GM19240 (cell line): ENCODE results near the gene CHRM2.

Experiments
- DNase-seq: peaks from one replicate; pipeline ENCODE4 v3.0.0; 2011; ENCODE audit warnings: low spot score; ENCODE audit not compliant: insufficient read length

Gene CHRM2

DNA sequence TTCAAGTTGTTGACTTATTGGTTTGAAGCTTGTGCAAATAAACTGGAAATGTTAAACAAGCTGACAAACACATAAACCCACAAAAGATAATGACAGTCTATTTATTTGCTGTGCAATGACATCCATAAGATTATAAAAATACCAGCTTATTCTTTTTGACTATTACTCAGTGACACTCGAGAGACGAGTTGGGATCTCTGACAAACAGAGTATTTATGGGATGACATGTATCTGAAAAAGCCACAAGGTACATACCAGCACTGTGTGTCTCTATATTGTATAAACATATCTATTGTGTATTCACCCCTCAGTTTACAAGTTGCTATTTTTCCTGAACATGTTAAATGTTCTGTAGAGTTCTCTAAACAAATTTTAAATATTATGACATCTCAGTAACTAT lies 88.9 kb downstream of the CHRM2 start:
- DNase-seq, result no peak

DNA sequence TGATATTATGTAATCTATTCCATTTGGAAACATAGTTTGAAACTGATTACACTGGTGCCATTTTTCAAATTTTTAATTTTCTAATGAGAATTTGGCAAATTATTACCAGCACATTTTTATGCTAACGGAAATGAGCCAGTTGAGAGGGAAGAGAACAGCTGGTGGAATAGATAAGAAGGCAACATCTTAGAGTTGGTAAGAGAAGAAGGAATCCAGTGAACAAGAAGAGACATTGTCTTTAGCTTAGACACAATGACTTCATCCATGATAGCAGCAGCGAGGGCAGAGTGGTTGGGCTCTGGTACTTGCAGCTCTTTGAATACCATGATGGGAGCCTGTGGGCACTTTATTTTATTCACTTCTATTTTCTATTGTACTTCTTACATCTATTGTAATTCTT lies 89.6 kb downstream of the CHRM2 start:
- DNase-seq, result no peak

GRCh38 chr7:136964347-136964746 lies 95.9 kb downstream of the CHRM2 start:
- DNase-seq, result no peak

DNA sequence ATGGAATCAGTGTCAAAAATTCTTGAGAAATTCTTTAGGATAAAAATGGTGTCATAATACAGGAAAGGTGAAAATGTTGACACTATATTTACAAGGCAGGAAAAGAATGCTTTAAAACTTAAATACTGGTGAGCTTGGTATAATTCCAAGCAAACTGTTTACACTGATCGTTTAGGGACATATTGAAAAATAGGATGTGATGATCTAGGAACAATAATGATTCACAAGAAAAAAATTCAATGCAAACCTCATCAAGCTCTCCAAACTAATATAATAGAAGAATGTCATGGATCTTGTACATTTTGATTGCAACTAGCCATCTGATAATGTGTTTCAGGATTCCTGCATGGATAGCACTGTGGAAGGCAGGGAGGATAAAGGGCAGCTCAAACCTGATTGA lies 98.4 kb downstream of the CHRM2 start:
- DNase-seq, result no peak

- no peak for DNase-seq
Measured at GRCh38 chr7:136969761-136970160, 101.3 kb downstream of the CHRM2 start.

GRCh38 chr7:136971776-136972175 lies 103.3 kb downstream of the CHRM2 start:
- DNase-seq, result no peak

DNA sequence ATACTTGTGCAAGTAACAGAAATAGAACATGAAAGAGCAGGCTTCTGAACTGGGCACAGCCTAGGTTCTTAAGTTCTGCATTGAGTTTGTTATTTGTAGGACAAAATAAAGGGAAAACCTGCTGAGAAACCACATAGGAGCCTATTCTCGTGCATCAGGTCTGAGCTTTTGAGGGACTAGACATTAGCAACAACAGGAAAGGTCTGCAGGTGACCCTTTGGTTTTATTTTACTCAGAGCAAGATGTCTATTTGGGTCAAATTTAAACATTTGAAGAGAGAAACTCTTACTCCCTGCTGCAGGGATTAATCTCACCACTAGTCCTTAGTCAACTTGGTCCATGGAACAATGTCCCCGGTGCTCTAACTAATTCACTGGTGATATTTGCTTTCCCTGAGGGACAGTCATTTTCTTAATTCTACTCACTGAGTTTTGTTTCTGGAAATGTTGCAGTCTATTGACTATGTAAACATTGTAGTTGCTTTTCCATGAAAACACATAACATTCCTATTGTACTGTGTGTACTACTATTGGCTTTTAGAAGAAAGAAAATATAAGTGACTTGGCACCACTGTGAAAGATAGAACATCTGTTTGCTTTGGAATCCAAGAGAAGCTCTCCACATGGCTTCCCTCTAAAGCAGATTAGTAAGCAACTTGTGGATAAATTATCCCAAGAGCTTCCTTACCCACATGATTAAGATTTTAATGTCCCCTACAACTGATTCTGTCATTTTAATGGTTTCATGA lies 108.2 kb downstream of the CHRM2 start:
- DNase-seq, result no peak

DNA sequence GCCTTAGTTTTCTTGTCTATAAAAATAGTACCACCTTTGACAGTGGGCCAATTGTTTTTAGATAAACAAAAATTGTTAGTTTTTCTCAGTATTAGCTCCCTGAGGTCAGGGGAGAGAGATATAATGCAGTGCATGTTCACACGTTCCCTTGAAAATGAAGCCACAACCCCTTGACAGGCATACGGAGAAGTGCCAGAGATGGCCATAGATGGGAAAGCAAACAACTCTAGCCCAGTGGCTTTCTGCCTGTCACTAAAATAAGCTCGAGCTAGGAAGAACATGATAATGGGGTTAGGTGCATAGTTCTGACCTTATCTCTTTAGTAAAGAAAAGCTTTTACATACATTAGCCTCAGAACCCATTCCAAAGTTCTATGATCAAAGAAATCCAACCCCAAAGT lies 124.9 kb downstream of the CHRM2 start:
- DNase-seq, result no peak

DNA sequence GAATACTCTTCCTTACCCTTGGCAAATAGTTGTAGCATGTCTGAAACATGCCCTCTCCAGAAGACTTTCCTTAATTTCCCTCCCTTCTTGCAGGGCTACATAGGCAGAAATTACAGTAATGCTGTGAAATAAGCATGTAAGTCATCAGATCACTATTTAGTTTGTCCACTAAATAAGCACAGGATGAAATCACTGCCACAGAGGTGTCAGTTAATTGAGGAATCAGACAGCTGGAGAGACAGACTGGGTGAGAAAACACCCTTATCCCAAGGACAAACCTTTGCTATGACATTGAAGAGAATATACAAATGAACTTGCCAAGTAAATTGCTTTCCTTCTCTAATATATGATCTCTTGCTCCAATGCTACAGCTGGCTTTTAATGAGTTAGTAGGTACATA lies 129.3 kb downstream of the CHRM2 start:
- DNase-seq, result no peak

DNA sequence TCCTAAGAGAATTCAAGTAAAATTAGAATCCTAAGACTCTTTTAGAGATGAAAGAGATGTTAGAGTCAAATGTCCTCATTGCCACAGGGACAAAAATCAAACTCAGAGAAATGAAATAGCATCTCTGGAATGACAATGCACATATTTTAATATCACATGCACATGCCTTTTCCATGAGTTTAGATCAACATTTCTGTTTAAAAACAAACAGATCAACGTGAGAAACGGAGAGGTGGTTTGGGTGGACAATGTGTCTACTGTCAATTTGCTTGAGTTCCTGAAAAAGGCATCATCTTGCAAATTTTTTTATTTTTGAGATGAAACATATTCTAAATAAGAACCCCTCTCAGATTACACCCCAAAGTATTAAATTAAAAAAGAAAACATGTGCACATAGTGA lies 130.0 kb downstream of the CHRM2 start:
- DNase-seq, result no peak

GRCh38 chr7:137000621-137001020 lies 132.2 kb downstream of the CHRM2 start:
- no peak for DNase-seq

DNA sequence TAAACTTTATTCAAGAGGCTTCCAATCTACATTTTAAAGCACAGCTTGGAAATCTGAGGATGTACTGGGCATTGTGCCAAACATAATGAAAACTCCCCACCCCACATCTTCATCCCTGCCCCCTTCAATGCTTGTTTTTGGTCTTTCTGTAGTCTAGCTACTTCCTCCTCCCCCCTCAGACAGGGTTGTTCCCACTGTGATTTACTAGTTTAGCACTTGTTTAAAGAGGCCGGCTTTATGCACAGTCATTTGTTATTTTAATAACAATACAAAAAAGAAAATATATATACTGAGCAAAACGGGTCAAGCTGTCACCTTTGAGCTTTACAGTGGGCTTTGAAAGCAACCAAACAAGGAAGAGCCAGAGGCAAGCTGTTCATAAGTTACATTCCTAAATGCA lies 132.6 kb downstream of the CHRM2 start:
- DNase-seq, result no peak

DNA sequence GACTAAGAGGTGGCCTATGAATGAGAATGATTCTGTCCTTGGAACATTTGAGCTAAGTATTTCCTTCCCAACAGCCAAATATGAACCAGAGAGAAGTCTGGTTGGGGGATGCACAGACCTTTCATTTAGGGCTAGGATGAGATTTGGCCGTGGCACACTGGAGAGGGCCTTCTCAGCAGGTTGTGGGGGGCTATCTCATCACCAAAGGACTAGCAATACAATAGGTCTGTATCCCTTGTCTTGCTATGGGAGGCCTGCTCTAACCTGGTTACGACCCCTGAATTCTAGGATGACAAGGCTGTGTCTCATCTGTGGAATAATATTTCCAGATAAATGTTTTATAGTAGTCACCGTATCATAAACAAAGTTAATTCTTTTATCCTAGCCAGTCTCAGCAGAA lies 133.0 kb downstream of the CHRM2 start:
- no peak for DNase-seq

DNA sequence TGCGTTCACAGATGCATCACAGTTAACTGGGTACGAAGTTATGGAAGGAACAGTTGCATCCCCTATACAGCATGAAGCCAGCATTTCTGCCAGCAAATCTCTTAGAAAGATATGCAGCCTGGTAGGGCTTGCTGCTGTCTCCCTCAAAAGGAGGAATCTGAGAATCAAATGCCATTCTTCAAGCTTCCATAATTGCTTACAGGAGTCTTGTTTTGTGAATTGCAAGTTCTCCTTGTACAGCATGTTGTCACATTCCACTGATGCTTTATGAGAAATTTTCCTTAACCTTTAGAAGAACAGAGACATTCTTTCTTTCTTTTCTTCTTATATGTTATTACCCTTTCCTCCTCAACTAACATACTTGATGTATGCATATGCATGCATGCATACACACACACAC lies 134.6 kb downstream of the CHRM2 start:
- no peak for DNase-seq

DNA sequence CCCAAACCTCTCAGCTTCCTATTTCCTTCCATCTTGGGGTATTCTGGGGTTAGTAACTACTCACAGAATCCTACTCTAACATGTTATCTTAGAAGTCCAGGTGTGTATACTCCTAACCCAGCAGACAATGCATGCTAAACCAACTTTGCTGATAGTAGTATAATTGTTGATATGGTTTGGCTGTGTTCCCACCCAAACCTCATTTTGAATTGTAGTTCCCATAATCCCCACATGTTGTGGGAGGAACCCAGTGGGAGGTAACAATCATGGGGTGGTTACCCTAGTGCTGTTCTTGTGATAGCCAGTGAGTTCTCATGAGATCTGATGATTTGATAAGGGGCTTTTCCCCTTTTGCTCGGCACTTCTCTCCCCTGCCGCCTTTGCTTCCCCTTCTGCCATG lies 135.1 kb downstream of the CHRM2 start:
- no peak for DNase-seq

DNA sequence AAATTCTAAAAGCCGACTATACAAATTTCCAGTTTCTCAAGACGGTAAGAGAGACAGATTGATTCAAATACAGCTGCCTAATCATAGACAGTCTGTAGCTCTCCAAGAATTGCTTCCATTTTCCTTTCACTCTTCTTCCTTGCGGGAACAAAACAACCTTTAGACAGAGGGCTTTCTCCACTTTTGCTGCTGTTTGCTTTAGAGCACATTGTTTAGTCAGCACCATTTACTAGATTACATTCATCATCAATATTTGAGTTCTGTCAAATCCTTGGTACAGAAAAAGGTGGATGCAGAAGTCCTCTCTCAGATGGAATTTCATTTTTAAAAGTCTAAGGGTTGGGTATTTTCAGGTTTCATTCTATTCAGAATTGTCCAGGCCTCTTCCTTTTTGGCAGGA lies 137.4 kb downstream of the CHRM2 start:
- DNase-seq, result no peak

DNA sequence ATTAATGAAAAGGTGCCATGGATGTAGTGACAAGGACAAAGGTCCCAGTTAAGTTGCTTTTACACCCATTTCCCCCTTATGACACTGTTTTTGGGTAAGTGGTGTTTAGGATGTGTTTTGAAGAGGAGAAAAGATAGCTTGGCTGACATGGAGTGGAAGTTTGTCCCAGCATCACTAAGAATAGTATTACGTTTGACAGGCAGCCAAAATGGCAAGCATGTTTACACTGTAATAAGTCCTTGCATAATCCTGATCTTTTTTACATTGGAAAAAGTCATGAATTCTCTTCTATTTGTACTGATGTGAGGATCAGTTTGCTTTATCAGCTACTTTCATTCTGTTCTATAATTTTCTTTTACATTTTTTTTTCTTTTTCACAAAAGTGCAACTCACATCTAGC lies 137.8 kb downstream of the CHRM2 start:
- no peak for DNase-seq

DNA sequence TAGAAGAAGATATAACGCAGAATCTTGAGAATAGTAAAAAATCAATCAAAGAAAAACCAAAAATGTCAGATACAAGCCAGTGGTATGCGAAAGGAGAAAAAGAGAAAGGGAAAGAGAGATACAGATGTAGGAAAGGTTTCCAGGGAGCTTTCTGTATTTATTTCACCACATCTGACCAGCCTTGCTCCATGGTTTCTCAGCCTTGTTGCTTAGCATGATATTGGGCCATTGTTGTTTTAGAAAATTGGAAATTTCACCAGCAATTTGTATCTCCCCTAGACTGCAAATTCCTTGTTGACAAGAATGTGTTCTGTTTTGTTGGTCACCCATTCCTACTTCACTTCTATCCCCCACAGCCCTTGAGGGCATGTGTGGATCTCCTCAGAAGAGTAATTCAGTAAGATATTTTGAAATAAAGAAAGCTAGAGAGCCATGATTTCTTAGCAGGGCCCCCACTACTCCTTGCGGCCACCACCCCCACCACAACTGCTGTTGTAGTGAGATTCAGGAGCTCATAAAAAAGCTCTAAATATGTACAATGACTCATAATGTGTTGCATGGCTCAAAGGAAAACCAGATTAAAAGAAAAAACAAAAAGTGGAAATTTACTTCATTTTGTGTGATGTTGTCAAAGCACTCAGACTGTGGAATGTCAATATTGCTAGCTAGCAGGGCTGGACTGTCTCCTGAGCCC lies 138.7 kb downstream of the CHRM2 start:
- no peak for DNase-seq

GRCh38 chr7:137009404-137009803 lies 141.0 kb downstream of the CHRM2 start:
- DNase-seq, result no peak

GRCh38 chr7:137015015-137015414 lies 146.6 kb downstream of the CHRM2 start:
- no peak for DNase-seq

DNA sequence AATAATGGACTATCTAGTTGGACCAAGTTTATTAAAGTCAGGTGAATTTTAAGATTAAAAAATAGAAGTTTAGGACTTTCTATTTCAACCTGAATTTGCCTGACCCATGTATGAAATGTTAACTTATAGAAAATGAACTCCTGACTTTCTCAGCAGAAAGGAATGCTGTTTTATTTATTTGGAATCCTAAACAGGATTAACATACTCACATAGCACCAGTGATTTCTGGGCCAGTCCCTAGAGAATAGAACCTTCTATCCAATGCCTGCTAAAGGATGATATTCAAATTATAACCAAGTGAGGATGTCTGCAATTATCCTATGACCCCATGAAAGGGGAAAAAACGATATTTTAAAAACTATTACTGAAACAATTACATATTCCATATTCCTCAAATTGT lies 148.8 kb downstream of the CHRM2 start:
- no peak for DNase-seq

GRCh38 chr7:137018468-137018867 lies 150.0 kb downstream of the CHRM2 start:
- DNase-seq, result no peak

DNA sequence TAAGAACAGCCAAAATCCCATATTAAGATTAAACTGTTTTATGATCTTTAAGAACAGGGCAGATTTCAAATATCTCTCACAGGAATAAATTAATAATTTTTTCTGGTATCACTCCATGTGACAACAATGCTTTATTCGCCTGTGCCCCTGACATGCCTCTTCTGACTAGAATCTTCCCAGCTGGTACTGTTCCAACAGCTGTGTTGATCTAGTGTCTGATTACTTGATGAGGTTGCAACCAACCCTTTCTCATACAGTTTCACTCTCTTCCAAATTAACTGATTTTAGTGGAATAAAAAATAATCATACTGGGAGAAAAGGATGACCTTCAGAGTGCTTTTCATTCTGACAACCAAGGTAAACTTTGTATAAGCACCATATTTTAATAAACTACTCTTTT lies 151.9 kb downstream of the CHRM2 start:
- no peak for DNase-seq
